K562 (cell line): Measurements from ENCODE around the gene TRMT2A. TPM values are rescaled to one million over a fixed set of nuclear protein-coding genes. Genes with fewer than 3 reads are reported as not detected.

Source experiments
- ARID1B ChIP-seq: fragments of 450-650 bp; IDR thresholded peaks from 2 replicates; pipeline ENCODE4 v1.6.1; 2016; ENCODE audit warnings: antibody characterized with exemption, mild to moderate bottlenecking, inconsistent platforms
- BACH1 ChIP-seq: fragments of 200-800 bp; sonication (Bioruptor generic); IDR thresholded peaks from 2 replicates; pipeline ENCODE4 v1.6.1; 2016; ENCODE audit warnings: missing genetic modification characterization, missing compliant biosample characterization
- BRD4 ChIP-seq: fragments of 200-600 bp; sonication (generic); IDR thresholded peaks from 2 replicates; pipeline ENCODE4 v1.6.1; 2017; ENCODE audit warnings: inconsistent platforms
- CBX3 ChIP-seq, 2 experiments: IDR thresholded peaks; 1 replicate in 1 of 2; 2 replicates in 1 of 2; pipeline ENCODE4 v1.6.1; 2012; ENCODE audit warnings: inconsistent platforms in 2 of 2, low read length in 2 of 2, borderline replicate concordance in 1 of 2, control low read depth in 1 of 2
- CREM ChIP-seq: IDR thresholded peaks from 2 replicates; pipeline ENCODE4 v1.6.1; 2014; ENCODE audit warnings: antibody characterized with exemption, low read depth
- DMBX1 ChIP-seq: fragments of 250-450 bp; sonication (Bioruptor Pico); IDR thresholded peaks from 2 replicates; pipeline ENCODE4 v1.8.0; 2022; ENCODE audit warnings: inconsistent platforms, mild to moderate bottlenecking, moderate library complexity, borderline replicate concordance
- DNMT1 ChIP-seq: fragments of 450-650 bp; IDR thresholded peaks from 2 replicates; pipeline ENCODE4 v1.6.1; 2016; ENCODE audit warnings: antibody characterized with exemption, mild to moderate bottlenecking
- ELF4 ChIP-seq: fragments of 450-650 bp; formaldehyde crosslinking; IDR thresholded peaks from 2 replicates; pipeline ENCODE4 v1.4.0; 2022; ENCODE audit warnings: missing genetic modification characterization
- ELK1 ChIP-seq: sonication (generic); formaldehyde crosslinking; IDR thresholded peaks from 2 replicates; pipeline ENCODE4 v1.8.1; 2022; ENCODE audit warnings: missing genetic modification reagents
- ETV1 ChIP-seq: fragments of 450-650 bp; conservative IDR thresholded peaks from 2 replicates; pipeline ENCODE4 v1.6.1; 2016; ENCODE audit warnings: missing genetic modification characterization, control low read depth, low read depth, missing compliant biosample characterization
- NFE2L1 ChIP-seq: fragments of 450-650 bp; IDR thresholded peaks from 2 replicates; pipeline ENCODE4 v1.6.1; 2016; ENCODE audit warnings: missing genetic modification characterization, low read depth, mild to moderate bottlenecking, missing compliant biosample characterization, moderate library complexity, borderline replicate concordance
- NFIC ChIP-seq: fragments of 450-650 bp; IDR thresholded peaks from 2 replicates; pipeline ENCODE4 v1.6.1; 2017; ENCODE audit warnings: mild to moderate bottlenecking, inconsistent platforms
- NR4A1 ChIP-seq, 2 experiments: fragments of 250-450 bp in 1 of 2; fragments of 450-650 bp in 1 of 2; sonication (Bioruptor Pico) in 1 of 2; IDR thresholded peaks; 2 replicates each; pipeline versions ENCODE4 v1.4.0 to v1.6.1; 2016 to 2020; ENCODE audit warnings: mild to moderate bottlenecking in 2 of 2, missing compliant biosample characterization in 1 of 2, missing genetic modification characterization in 1 of 2, moderate library complexity in 1 of 2
- PHB ChIP-seq: fragments of 250-450 bp; sonication (Bioruptor Pico); IDR thresholded peaks from 2 replicates; pipeline ENCODE4 v1.5.0; 2021
- PML ChIP-seq: IDR thresholded peaks from 2 replicates; pipeline ENCODE4 v1.6.1; 2012; ENCODE audit warnings: low read length, inconsistent platforms
- PPARD ChIP-seq: fragments of 250-450 bp; sonication (Bioruptor Pico); IDR thresholded peaks from 2 replicates; pipeline ENCODE4 v1.8.0; 2022; ENCODE audit warnings: inconsistent platforms, mild to moderate bottlenecking, moderate library complexity
- RBM15 ChIP-seq: fragments of 200-400 bp; formaldehyde crosslinking; IDR thresholded peaks from 2 replicates; pipeline ENCODE4 v1.6.1; 2018; ENCODE audit warnings: mild to moderate bottlenecking, low read length, moderate library complexity; ENCODE audit not compliant: insufficient read depth
- SAFB2 ChIP-seq: fragments of 200-400 bp; formaldehyde crosslinking; IDR thresholded peaks from 2 replicates; pipeline ENCODE4 v1.6.1; 2018; ENCODE audit warnings: borderline replicate concordance, low read length, low read depth, moderate library complexity; ENCODE audit not compliant: severe bottlenecking
- USF2 ChIP-seq: sonication (generic); formaldehyde crosslinking; IDR thresholded peaks from 2 replicates; pipeline ENCODE4 v1.5.0; 2020; ENCODE audit warnings: missing genetic modification reagents
- ZBTB17 ChIP-seq: fragments of 450-650 bp; formaldehyde crosslinking; IDR thresholded peaks from 2 replicates; pipeline ENCODE4 v1.4.0; 2020; ENCODE audit warnings: mild to moderate bottlenecking
- ZNF274 ChIP-seq: IDR thresholded peaks from 2 replicates; pipeline ENCODE4 v1.6.1; 2011; ENCODE audit warnings: low read depth, mild to moderate bottlenecking, low read length, moderate library complexity, borderline replicate concordance
- polyA plus RNA-seq, 8 experiments: library from polyadenylated mRNA; depleted of rRNA in 4 of 8; stranded (reverse) in 5 of 8; unstranded in 3 of 8; fragments of >200 nt; fragmentation: Nextera tagmentation in 2 of 8; fragmentation: Illumina TruSeq in 1 of 8; extraction: Ambion mirVana in 2 of 8; extraction: Trizol in 1 of 8; gene quantifications; 2 replicates each; pipeline versions ENCODE4 v1.2.1 to v1.2.3, GENCODE V29; 2011 to 2014; ENCODE audit warnings: inconsistent platforms in 1 of 8, missing spikeins in 1 of 8
- total RNA-seq, 7 experiments: library from RNA; depleted of rRNA in 6 of 7; stranded (reverse); fragments of >200 nt in 6 of 7; fragmentation: Illumina TruSeq in 2 of 7; extraction: Trizol in 2 of 7; gene quantifications; 2 replicates each; pipeline versions ENCODE4 v1.2.1 to v1.2.3, GENCODE V29; 2011 to 2021; ENCODE audit warnings: low replicate concordance in 1 of 7
- TF ChIP-seq, protein P1 (sequence below): fragments of 450-650 bp; formaldehyde crosslinking; IDR thresholded peaks from 2 replicates; pipeline ENCODE4 v1.4.0; 2020; ENCODE audit warnings: mild to moderate bottlenecking, moderate library complexity
- TF ChIP-seq, protein P2 (sequence below): fragments of 450-650 bp; formaldehyde crosslinking; IDR thresholded peaks from 2 replicates; pipeline ENCODE4 v1.4.0; 2022; ENCODE audit warnings: missing genetic modification characterization

The TRMT2A gene
- total and polyA plus RNA-seq, 9 of the 15 experiments (the other 6 are each of a cell fraction or from before 2014, with no cell fraction given), result 1.6 to 265 (median 140) TPM

DNA sequence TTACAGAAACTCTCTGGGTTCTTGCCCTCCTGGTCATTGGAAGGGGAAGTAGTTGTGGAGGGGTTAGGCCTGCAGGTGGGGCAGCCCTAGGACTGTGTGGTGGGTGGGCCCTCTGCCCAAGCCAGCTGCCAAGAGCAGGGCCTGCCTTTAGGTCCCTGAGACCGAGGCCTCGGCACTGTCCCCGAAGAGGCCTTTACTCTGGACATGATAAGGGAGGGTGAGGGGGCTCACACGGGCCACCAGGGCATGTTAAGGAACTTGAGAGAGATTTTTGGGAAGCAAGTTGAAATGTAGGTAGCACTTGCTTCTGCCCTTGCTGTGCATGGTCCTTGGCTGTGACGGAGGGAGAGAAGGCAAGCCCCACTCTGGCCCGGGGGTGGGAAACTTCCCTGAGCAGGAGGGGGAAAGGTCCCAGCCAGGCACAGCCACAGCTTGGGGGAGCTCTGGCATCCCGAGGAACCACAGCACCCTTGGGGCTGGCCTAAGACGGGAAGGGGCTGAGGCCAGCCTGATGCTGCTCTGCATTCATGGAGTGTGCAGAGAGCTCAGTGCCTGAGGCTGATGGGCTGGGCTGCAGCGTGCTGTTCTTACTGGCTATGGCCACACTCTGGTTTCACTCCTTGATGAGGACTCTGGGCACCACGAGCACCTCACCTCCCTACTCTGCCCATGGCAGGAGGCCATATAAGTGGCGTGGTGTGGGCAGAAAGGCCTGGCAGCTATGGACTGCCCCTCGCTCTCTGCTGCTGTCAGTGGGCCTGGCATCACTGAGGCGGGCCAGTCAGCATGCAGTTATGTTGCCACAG is 8.9 kb downstream of the TRMT2A start (continued):
- TF ChIP-seq, protein P1, sequence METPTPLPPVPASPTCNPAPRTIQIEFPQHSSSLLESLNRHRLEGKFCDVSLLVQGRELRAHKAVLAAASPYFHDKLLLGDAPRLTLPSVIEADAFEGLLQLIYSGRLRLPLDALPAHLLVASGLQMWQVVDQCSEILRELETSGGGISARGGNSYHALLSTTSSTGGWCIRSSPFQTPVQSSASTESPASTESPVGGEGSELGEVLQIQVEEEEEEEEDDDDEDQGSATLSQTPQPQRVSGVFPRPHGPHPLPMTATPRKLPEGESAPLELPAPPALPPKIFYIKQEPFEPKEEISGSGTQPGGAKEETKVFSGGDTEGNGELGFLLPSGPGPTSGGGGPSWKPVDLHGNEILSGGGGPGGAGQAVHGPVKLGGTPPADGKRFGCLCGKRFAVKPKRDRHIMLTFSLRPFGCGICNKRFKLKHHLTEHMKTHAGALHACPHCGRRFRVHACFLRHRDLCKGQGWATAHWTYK (CRISPR knock-in tag), result peak; percentile 66; the same call in 1 of the 2 replicates
- TF ChIP-seq CBX3 (IDR thresholded peaks at IDR 0.05; ENCODE audit: borderline replicate concordance in 1 of 2, low read length in 2 of 2) (no peak), ETV1 (tag) (no peak), ZNF274 (no peak), SAFB2 (no peak), NFE2L1 (tag) (no peak), PHB (CRISPR knock-in tag) (0 out of 2 replicates have a peak, but pooled peaks have one; percentile 16), CREM (no peak), BACH1 (tag) (no peak), ELF4 (0 out of 2 replicates have a peak, but pooled peaks have one; percentile 17), BRD4 (no peak), ARID1B (no peak), DNMT1 (no peak), DMBX1 (no peak), NR4A1 (CRISPR knock-in tag; IDR thresholded peaks at IDR 0.05) (peak; percentile 74; the same call in 1 of the 2 replicates), NR4A1 (tag; IDR thresholded peaks at IDR 0.05) (no peak), RBM15 (no peak), ZBTB17 (no peak; the same call in 1 of the 2 replicates), NFIC (no peak), ELK1 (CRISPR knock-in tag) (no peak), PPARD (CRISPR knock-in tag) (no peak), PML (0 out of 2 replicates have a peak, but pooled peaks have one; percentile 27), USF2 (CRISPR knock-in tag) (no peak)
- TF ChIP-seq, protein P2, sequence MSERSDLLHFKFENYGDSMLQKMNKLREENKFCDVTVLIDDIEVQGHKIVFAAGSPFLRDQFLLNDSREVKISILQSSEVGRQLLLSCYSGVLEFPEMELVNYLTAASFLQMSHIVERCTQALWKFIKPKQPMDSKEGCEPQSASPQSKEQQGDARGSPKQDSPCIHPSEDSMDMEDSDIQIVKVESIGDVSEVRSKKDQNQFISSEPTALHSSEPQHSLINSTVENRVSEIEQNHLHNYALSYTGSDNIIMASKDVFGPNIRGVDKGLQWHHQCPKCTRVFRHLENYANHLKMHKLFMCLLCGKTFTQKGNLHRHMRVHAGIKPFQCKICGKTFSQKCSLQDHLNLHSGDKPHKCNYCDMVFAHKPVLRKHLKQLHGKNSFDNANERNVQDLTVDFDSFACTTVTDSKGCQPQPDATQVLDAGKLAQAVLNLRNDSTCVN (CRISPR knock-in tag), result 0 out of 2 replicates have a peak, but pooled peaks have one; percentile 26
